Right lobe of liver (tissue), 4 donors: ENCODE results near the gene ASAP2.

ENCODE experiments used
- CTCF ChIP-seq, 4 donors: fragments of 200-600 bp in 3 of 4; fragments of 450-650 bp in 1 of 4; IDR thresholded peaks; one replicate each; pipeline versions ENCODE4 v1.5.1 to v1.8.0; 2016 to 2022; ENCODE audit warnings: antibody characterized with exemption in 4 of 4, mild to moderate bottlenecking in 2 of 4
- POLR2A ChIP-seq: fragments of 450-650 bp; IDR thresholded peaks from one replicate; pipeline ENCODE4 v1.6.1; 2017; ENCODE audit warnings: antibody characterized with exemption, mild to moderate bottlenecking
- donor health status: DM: no; HTN: no; CAD: no.
- donor health status: DM: no; HTN: no; CAD: no.
- donor health status: DM: no; HTN: yes; CAD: no.

DNA sequence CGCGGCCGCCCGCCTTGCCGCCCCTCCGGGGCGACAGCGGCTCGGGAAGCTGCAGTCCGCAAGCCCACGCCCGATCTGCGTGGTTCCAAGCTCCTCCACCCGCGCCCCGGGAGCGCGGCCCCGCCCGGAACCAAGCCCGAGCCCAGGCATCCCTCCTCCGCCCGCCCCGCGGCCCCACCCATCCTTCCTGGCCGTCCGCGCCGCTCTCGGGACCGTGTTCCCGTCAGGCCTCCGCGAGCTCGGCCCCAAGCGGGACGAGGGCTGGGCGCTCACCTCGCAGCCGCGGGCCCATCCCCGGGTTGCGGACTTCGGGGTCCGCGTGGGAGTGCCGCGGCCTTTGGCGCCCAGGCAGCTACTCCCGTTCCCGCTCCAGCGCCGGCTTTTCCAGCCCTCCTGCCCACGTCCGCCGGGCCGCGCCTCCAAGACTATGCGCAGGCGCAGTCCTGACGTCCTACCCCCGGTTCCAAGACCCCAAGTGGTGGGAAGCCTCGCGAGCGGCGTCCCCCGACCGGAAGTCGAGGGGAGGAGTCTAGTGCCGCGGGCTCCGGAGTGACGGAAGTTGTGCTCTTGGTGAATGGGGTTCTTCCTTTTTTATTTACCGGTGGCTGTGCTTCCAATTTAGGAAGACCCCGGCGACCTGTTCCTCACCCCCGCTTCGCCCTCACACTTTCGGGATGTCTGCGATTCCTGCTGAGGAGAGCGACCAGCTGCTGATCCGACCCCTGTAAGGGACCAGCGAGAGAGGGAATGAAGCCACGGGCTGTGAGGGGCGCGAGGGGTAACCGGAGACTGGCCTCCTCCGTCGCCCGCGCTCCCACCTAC is 216.7 kb downstream of the ASAP2 start, which contains the start of the genes CPSF3 and ITGB1BP1:
- no peak for TF ChIP-seq CTCF (IDR thresholded peaks at IDR 0.05)
- TF ChIP-seq POLR2A, result peak; percentile 56
